Neural cell (in vitro differentiated cells): ENCODE data around the gene DMKN. TPM values are rescaled to one million over a fixed set of nuclear protein-coding genes. Genes with fewer than 3 reads are reported as not detected.

Experiments used
- H2AFZ ChIP-seq: fragments of 200-600, 300-800 bp; sonication (generic), shearing (Covaris generic); 2 replicates; pipeline ENCODE4 v1.6.0; 2014; ENCODE audit warnings: low read depth, mild to moderate bottlenecking, antibody characterized with exemption, low read length, moderate library complexity
- H3F3A ChIP-seq: fragments of 200-600 bp; shearing (Covaris generic); 2 replicates; pipeline ENCODE4 v1.6.1; 2016; ENCODE audit warnings: mild to moderate bottlenecking, moderate library complexity, mixed read lengths, antibody characterized with exemption, low read length; ENCODE audit not compliant: insufficient read depth, poor library complexity, severe bottlenecking
- H3K27ac ChIP-seq: fragments of 200-600, 300-800 bp; sonication (generic), shearing (Covaris generic); 2 replicates; pipeline ENCODE4 v1.5.1; 2014; ENCODE audit warnings: mild to moderate bottlenecking, low read length, moderate library complexity
- H3K27me3 ChIP-seq: fragments of 300-800, 200-600 bp; sonication (generic), shearing (Covaris generic); 2 replicates; pipeline ENCODE4 v1.6.0; 2014; ENCODE audit warnings: mild to moderate bottlenecking, low read depth, low read length, moderate library complexity; ENCODE audit not compliant: insufficient read depth
- H3K36me3 ChIP-seq: fragments of 300-800, 200-600 bp; sonication (generic), shearing (Covaris generic); 2 replicates; pipeline ENCODE4 v1.5.1; 2014; ENCODE audit warnings: mild to moderate bottlenecking, antibody characterized with exemption, low read length, moderate library complexity; ENCODE audit not compliant: insufficient read depth
- H3K4me2 ChIP-seq: fragments of 300-800, 200-600 bp; sonication (generic), shearing (Covaris generic); 2 replicates; pipeline ENCODE4 v1.6.0; 2014; ENCODE audit warnings: mild to moderate bottlenecking, low read length
- H3K4me3 ChIP-seq: fragments of 300-800, 200-600 bp; sonication (generic), shearing (Covaris generic); 2 replicates; pipeline ENCODE4 v1.5.1; 2014; ENCODE audit warnings: mild to moderate bottlenecking, low read length, moderate library complexity
- H3K79me2 ChIP-seq: fragments of 200-600 bp; shearing (Covaris generic); replicated peaks from 2 replicates; pipeline ENCODE4 v1.6.0; 2014; ENCODE audit warnings: mild to moderate bottlenecking, low read length, moderate library complexity; ENCODE audit not compliant: insufficient read depth
- H3K9ac ChIP-seq: fragments of 300-800, 200-600 bp; sonication (generic), shearing (Covaris generic); 2 replicates; pipeline ENCODE4 v1.6.1; 2016; ENCODE audit warnings: mild to moderate bottlenecking, low read length, mixed read lengths
- H3K9me2 ChIP-seq: fragments of 200-600 bp; shearing (Covaris generic); 2 replicates; pipeline ENCODE4 v1.6.1; 2016; ENCODE audit warnings: mild to moderate bottlenecking, low read length, mixed read lengths; ENCODE audit not compliant: insufficient read depth
- H3K9me3 ChIP-seq: fragments of 200-600, 300-800 bp; sonication (generic), shearing (Covaris generic); 2 replicates; pipeline ENCODE4 v1.6.1; 2016; ENCODE audit warnings: mild to moderate bottlenecking, mixed run types, low read length, moderate library complexity, mixed read lengths
- H4K20me1 ChIP-seq: fragments of 200-600 bp; shearing (Covaris generic); 2 replicates; pipeline ENCODE4 v1.6.1; 2016; ENCODE audit warnings: mild to moderate bottlenecking, mixed run types; ENCODE audit not compliant: insufficient read depth
- EP300 ChIP-seq: fragments of 450-650 bp; conservative IDR thresholded peaks from 2 replicates; pipeline ENCODE4 v1.6.1; 2014; ENCODE audit warnings: antibody characterized with exemption, mild to moderate bottlenecking, moderate library complexity; ENCODE audit not compliant: poor library complexity, severe bottlenecking
- EZH2 ChIP-seq: fragments of 200-600, 300-800 bp; shearing (Covaris generic), sonication (generic); IDR thresholded peaks from 2 replicates; pipeline ENCODE4 v1.6.1; 2014; ENCODE audit warnings: antibody characterized with exemption, low read length, borderline replicate concordance, mild to moderate bottlenecking; ENCODE audit not compliant: insufficient read depth, poor library complexity, severe bottlenecking
- MXI1 ChIP-seq: fragments of 450-650 bp; conservative IDR thresholded peaks from 2 replicates; pipeline ENCODE4 v1.6.1; 2014; ENCODE audit warnings: antibody characterized with exemption, mild to moderate bottlenecking; ENCODE audit not compliant: poor library complexity, severe bottlenecking
- POLR2AphosphoS5 ChIP-seq: IDR thresholded peaks from 2 replicates; pipeline ENCODE4 v1.6.1; 2012
- RAD21 ChIP-seq: fragments of 450-650 bp; conservative IDR thresholded peaks from 2 replicates; pipeline ENCODE4 v1.6.1; 2014; ENCODE audit warnings: antibody characterized with exemption, mild to moderate bottlenecking, moderate library complexity
- REST ChIP-seq: IDR thresholded peaks from 2 replicates; pipeline ENCODE4 v1.6.1; 2012; ENCODE audit warnings: borderline replicate concordance
- SMC3 ChIP-seq: fragments of 450-650 bp; conservative IDR thresholded peaks from 2 replicates; pipeline ENCODE4 v1.6.1; 2014; ENCODE audit warnings: antibody characterized with exemption, mild to moderate bottlenecking, moderate library complexity; ENCODE audit not compliant: poor library complexity
- TAF1 ChIP-seq: IDR thresholded peaks from 2 replicates; pipeline ENCODE4 v1.6.1; 2012; ENCODE audit warnings: low read depth
- polyA plus RNA-seq: library from polyadenylated mRNA; depleted of rRNA; stranded (reverse); fragments of >200 nt; gene quantifications from 2 replicates; pipeline ENCODE4 v1.2.3, GENCODE V29; 2014
- TF ChIP-seq, protein P1 (sequence below): fragments of 450-650 bp; IDR thresholded peaks from 2 replicates; pipeline ENCODE4 v1.5.1; 2014; ENCODE audit warnings: antibody characterized with exemption, mild to moderate bottlenecking, moderate library complexity; ENCODE audit not compliant: poor library complexity, severe bottlenecking

Gene DMKN
- polyA plus RNA-seq, 1 donor from 2014 or later: not detected

DNA sequence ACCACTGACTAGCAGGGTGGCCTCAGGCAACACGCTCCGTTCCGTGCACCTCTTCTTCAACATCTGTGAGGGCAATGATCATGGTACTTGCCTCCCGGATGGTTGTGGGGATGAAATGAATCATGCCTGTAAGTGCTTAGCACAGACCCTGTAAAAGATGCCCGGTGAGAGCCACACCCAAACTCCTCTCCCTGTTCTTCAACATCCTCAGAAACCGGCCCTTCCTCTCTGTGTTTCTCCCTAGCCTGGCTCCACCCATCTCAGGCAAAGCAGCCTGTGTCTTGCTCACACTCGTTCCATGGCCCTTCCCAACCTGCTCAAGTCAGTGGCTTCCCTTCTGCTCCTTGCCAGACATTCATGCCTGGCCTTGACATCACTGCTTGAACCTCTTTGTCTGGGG, 5.8 kb upstream of the DMKN start:
- TF ChIP-seq, protein P1, sequence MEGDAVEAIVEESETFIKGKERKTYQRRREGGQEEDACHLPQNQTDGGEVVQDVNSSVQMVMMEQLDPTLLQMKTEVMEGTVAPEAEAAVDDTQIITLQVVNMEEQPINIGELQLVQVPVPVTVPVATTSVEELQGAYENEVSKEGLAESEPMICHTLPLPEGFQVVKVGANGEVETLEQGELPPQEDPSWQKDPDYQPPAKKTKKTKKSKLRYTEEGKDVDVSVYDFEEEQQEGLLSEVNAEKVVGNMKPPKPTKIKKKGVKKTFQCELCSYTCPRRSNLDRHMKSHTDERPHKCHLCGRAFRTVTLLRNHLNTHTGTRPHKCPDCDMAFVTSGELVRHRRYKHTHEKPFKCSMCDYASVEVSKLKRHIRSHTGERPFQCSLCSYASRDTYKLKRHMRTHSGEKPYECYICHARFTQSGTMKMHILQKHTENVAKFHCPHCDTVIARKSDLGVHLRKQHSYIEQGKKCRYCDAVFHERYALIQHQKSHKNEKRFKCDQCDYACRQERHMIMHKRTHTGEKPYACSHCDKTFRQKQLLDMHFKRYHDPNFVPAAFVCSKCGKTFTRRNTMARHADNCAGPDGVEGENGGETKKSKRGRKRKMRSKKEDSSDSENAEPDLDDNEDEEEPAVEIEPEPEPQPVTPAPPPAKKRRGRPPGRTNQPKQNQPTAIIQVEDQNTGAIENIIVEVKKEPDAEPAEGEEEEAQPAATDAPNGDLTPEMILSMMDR: no peak
- TF ChIP-seq MXI1 (no peak), TAF1 (no peak), EZH2 (no peak), RAD21 (no peak), EP300 (no peak), POLR2AphosphoS5 (no peak), SMC3 (no peak), REST (no peak)
- Histone ChIP-seq H2AFZ (no peak overlapping the region), H3F3A (no peaks in the 10 kb centered on the region), H3K9ac (no peak overlapping the region), H3K4me2 (no peak overlapping the region), H4K20me1 (no peaks in the 10 kb centered on the region), H3K9me2 (no peaks in the 10 kb centered on the region), H3K27me3 (no peaks in the 10 kb centered on the region), H3K4me3 (no peak overlapping the region), H3K9me3 (no peaks in the 10 kb centered on the region), H3K27ac (no peak overlapping the region), H3K79me2 (no peaks in the 10 kb centered on the region), H3K36me3 (no peaks in the 10 kb centered on the region)

GRCh38 chr19:35518313-35518712, 4.9 kb upstream of the DMKN start:
- Histone ChIP-seq H3F3A (no peaks in the 10 kb centered on the region), H3K79me2 (no peaks in the 10 kb centered on the region), H3K27ac (no peak overlapping the region), H3K36me3 (no peaks in the 10 kb centered on the region), H3K4me3 (no peak overlapping the region), H4K20me1 (no peaks in the 10 kb centered on the region), H3K9me3 (no peaks in the 10 kb centered on the region), H2AFZ (no peak overlapping the region), H3K9me2 (no peaks in the 10 kb centered on the region), H3K27me3 (peaks cover 4% of the 10 kb centered on the region), H3K4me2 (no peak overlapping the region), H3K9ac (no peak overlapping the region)
- TF ChIP-seq RAD21: no peak
- TF ChIP-seq SMC3: no peak
- TF ChIP-seq POLR2AphosphoS5: no peak
- TF ChIP-seq MXI1: no peak
- TF ChIP-seq EP300: no peak
- no peak for TF ChIP-seq TAF1
- TF ChIP-seq, protein P1: no peak
